BE2C (cell line): ENCODE results near the gene HUS1B.
A peak's percentile ranks its signal among the peaks of the same experiment; 100 is the strongest.

Source experiments
- DNase-seq: peaks from one replicate; pipeline ENCODE4 v3.0.0-alpha.2; 2020
- H3K27me3 ChIP-seq: fragments of 250-450 bp; sonication (Bioruptor Pico); 2 replicates; pipeline ENCODE4 v1.5.1; 2020; ENCODE audit warnings: mild to moderate bottlenecking
- H3K36me3 ChIP-seq: fragments of 250-450 bp; sonication (Bioruptor Pico); 2 replicates; pipeline ENCODE4 v1.5.1; 2020; ENCODE audit warnings: mild to moderate bottlenecking
- H3K4me1 ChIP-seq: fragments of 250-450 bp; sonication (Bioruptor Pico); 2 replicates; pipeline ENCODE4 v1.5.1; 2020
- H3K4me3 ChIP-seq: 2 replicates; pipeline ENCODE4 v1.5.1; 2011; ENCODE audit warnings: low read depth, low read length
- H3K9me3 ChIP-seq: fragments of 250-450 bp; sonication (Bioruptor Pico); 2 replicates; pipeline ENCODE4 v1.5.1; 2020
- TF ChIP-seq, protein P1 (sequence below): IDR thresholded peaks from 2 replicates; pipeline ENCODE4 v1.5.1; 2012; ENCODE audit warnings: mild to moderate bottlenecking, low read depth, low read length

The HUS1B gene

GRCh38 chr6:624979-625378 lies 31.9 kb downstream of the HUS1B start:
- Histone ChIP-seq H3K27me3 (no peaks in the 10 kb centered on the region), H3K36me3 (no peaks in the 10 kb centered on the region), H3K4me3 (no peak overlapping the region), H3K9me3 (no peaks in the 10 kb centered on the region), H3K4me1 (no peaks in the 10 kb centered on the region)
- no peak for DNase-seq
- TF ChIP-seq, protein P1, sequence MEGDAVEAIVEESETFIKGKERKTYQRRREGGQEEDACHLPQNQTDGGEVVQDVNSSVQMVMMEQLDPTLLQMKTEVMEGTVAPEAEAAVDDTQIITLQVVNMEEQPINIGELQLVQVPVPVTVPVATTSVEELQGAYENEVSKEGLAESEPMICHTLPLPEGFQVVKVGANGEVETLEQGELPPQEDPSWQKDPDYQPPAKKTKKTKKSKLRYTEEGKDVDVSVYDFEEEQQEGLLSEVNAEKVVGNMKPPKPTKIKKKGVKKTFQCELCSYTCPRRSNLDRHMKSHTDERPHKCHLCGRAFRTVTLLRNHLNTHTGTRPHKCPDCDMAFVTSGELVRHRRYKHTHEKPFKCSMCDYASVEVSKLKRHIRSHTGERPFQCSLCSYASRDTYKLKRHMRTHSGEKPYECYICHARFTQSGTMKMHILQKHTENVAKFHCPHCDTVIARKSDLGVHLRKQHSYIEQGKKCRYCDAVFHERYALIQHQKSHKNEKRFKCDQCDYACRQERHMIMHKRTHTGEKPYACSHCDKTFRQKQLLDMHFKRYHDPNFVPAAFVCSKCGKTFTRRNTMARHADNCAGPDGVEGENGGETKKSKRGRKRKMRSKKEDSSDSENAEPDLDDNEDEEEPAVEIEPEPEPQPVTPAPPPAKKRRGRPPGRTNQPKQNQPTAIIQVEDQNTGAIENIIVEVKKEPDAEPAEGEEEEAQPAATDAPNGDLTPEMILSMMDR: peak; percentile 13; the same call in 1 of the 2 replicates

DNA sequence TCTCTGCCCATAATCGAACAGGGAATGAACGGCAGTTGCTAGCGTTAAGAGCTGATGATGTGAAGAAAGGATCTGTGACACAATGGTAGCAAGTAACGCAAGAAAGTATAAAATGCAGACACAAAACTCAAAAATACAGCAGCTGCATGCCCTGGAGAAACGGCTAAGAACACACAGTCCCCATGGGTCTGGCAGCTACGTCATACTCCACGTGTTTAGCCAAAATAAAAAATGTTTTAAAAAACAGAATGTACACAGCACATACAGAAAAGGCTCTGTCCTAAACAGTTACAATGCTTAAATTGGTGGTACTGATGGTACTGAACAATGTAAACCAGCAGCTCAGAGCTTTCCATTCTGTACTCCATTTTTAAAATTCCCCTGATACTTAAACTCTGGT lies 34.4 kb downstream of the HUS1B start:
- TF ChIP-seq, protein P1: no peak
- H3K9me3 ChIP-seq: no peaks in the 10 kb centered on the region
- no peak overlapping the region for H3K4me3 ChIP-seq
- no peaks in the 10 kb centered on the region for H3K4me1 ChIP-seq
- no peaks in the 10 kb centered on the region for H3K36me3 ChIP-seq
- no peaks in the 10 kb centered on the region for H3K27me3 ChIP-seq
- DNase-seq: no peak

- Histone ChIP-seq H3K9me3 (no peaks in the 10 kb centered on the region), H3K4me1 (no peaks in the 10 kb centered on the region), H3K36me3 (no peaks in the 10 kb centered on the region), H3K4me3 (no peak overlapping the region), H3K27me3 (no peaks in the 10 kb centered on the region)
- TF ChIP-seq, protein P1: no peak
- no peak for DNase-seq
These were observed 35.0 kb downstream of the HUS1B start for GRCh38 chr6:621931-622330.

- no peaks in the 10 kb centered on the region for H3K4me1 ChIP-seq
- no peaks in the 10 kb centered on the region for H3K27me3 ChIP-seq
- no peak overlapping the region for H3K4me3 ChIP-seq
- TF ChIP-seq, protein P1: no peak
- H3K9me3 ChIP-seq: no peaks in the 10 kb centered on the region
- no peaks in the 10 kb centered on the region for H3K36me3 ChIP-seq
- DNase-seq: no peak
These were observed 36.0 kb downstream of the HUS1B start for GRCh38 chr6:620950-621349.

DNA sequence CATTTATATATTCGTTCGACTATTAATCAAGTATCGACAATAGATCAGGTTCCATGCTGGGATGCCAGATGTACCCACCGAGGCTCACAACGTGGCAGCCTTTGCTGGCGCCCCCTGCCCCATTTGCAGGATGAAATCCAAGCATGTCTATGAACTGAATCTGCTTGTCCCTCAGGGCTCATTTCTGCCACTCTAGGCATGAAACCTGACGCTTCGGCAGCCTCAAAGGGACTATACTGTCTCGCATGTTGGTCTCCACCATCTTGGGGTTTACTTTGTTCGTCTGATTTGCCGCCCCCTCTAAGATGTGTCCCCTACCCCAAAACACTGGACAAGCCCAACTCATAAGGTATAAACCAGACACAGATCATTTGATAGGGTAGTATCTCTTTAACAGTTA lies 36.7 kb downstream of the HUS1B start:
- no peaks in the 10 kb centered on the region for H3K27me3 ChIP-seq
- H3K4me3 ChIP-seq: no peak overlapping the region
- TF ChIP-seq, protein P1: no peak
- H3K4me1 ChIP-seq: no peaks in the 10 kb centered on the region
- H3K9me3 ChIP-seq: no peaks in the 10 kb centered on the region
- no peak for DNase-seq
- H3K36me3 ChIP-seq: no peaks in the 10 kb centered on the region

GRCh38 chr6:617456-618100 lies 39.3 kb downstream of the HUS1B start:
- TF ChIP-seq, protein P1: peak; percentile 34; the same call in 1 of the 2 replicates
- H3K4me1 ChIP-seq: no peaks in the 10 kb centered on the region
- no peaks in the 10 kb centered on the region for H3K27me3 ChIP-seq
- no peaks in the 10 kb centered on the region for H3K36me3 ChIP-seq
- no peak for DNase-seq
- no peak overlapping the region for H3K4me3 ChIP-seq
- H3K9me3 ChIP-seq: no peaks in the 10 kb centered on the region
